Left ventricle myocardium inferior (tissue), 1 donor: ENCODE data around the gene MRPL37. TPM values are rescaled to one million over a fixed set of nuclear protein-coding genes. Genes with fewer than 3 reads are reported as not detected.

Experiments used
- DNase-seq: peaks from one replicate; pipeline ENCODE4 v3.0.0-alpha.2; 2020
- H3K27ac ChIP-seq: fragments of 200-600 bp; replicated peaks from 2 replicates; pipeline ENCODE4 v1.8.0; 2021
- H3K27me3 ChIP-seq: fragments of 200-600 bp; 2 replicates; pipeline ENCODE4 v1.8.0; 2021; ENCODE audit warnings: low read depth
- H3K36me3 ChIP-seq: fragments of 200-600 bp; 2 replicates; pipeline ENCODE4 v1.8.0; 2021
- H3K4me1 ChIP-seq: fragments of 200-600 bp; 2 replicates; pipeline ENCODE4 v1.8.0; 2021
- H3K4me3 ChIP-seq: fragments of 200-600 bp; 2 replicates; pipeline ENCODE4 v1.8.0; 2021; ENCODE audit warnings: mild to moderate bottlenecking, moderate library complexity
- H3K9me3 ChIP-seq: fragments of 200-600 bp; replicated peaks from 2 replicates; pipeline ENCODE4 v1.8.0; 2021
- intact Hi-C: fragments of 100-400 bp; cut with micrococcal nuclease; formaldehyde crosslinking; loops from one replicate; pipeline ENCODE4 v1.11.0; 2022
- total RNA-seq: library from RNA; stranded (reverse); fragmentation: NEBNext Ultra II Directional; extraction: Animal tissue kit (Norgen Biotek cat#: 25700); gene quantifications from one replicate; pipeline ENCODE4 v1.2.1, GENCODE V29; 2021
- TF ChIP-seq, protein P1 (sequence below): fragments of 200-600 bp; IDR thresholded peaks from 2 replicates; pipeline ENCODE4 v1.8.0; 2021; ENCODE audit warnings: antibody characterized with exemption, mild to moderate bottlenecking, borderline replicate concordance
- donor health status: DM: no; HTN: yes; CAD: no; lungs with severe emphysema.

The MRPL37 gene
- total RNA-seq, 1 donor from 2014 or later, result 78.3 TPM

DNA sequence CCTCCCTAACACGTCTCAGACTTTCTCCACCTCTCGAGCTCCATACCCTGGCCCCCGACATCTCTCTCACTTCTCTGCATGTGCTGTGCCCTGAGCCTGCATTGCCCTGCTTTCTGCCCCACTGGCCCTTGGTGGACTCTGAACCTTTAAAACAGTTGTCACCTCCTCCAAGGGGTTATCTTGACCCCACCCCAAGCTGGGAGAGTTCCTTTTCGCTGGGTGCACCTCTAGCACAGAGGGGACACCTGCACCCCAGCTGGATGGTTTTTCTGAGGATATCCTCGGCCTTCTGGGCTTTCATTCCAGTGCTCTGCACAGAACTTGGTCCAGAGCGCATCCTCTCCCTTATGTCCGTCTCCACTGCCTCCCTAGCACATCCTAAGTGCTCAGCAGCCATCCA, 43.0 kb upstream of the MRPL37 start:
- H3K36me3 ChIP-seq, result no peaks in the 10 kb centered on the region
- TF ChIP-seq, protein P1, sequence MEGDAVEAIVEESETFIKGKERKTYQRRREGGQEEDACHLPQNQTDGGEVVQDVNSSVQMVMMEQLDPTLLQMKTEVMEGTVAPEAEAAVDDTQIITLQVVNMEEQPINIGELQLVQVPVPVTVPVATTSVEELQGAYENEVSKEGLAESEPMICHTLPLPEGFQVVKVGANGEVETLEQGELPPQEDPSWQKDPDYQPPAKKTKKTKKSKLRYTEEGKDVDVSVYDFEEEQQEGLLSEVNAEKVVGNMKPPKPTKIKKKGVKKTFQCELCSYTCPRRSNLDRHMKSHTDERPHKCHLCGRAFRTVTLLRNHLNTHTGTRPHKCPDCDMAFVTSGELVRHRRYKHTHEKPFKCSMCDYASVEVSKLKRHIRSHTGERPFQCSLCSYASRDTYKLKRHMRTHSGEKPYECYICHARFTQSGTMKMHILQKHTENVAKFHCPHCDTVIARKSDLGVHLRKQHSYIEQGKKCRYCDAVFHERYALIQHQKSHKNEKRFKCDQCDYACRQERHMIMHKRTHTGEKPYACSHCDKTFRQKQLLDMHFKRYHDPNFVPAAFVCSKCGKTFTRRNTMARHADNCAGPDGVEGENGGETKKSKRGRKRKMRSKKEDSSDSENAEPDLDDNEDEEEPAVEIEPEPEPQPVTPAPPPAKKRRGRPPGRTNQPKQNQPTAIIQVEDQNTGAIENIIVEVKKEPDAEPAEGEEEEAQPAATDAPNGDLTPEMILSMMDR, result no peak
- peaks cover 16% of the 10 kb centered on the region for H3K4me1 ChIP-seq
- H3K27ac ChIP-seq, result no peak overlapping the region
- no peak for DNase-seq
- H3K9me3 ChIP-seq, result no peaks in the 10 kb centered on the region
- no peaks in the 10 kb centered on the region for H3K27me3 ChIP-seq
- H3K4me3 ChIP-seq, result no peak overlapping the region
- intact Hi-C loops, result no loop called here

DNA sequence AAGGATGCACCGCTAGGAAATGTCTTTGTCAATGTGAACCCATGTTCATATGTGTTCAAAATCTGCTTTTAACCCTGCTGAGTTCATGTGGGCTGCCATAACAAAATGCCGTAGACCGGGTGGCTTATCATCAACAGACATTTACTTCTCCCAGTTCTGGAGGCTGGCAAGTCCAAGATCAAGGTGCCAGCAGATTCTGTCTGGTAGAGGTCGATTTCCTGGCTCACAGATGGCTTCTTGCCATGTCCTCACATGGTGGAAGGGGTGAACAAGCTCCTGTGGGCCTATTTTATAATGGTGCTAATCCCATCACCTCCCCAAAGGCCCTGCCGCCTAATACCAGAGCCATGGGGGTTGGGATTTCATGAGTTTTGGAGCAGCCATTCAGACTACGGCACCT, 42.6 kb upstream of the MRPL37 start:
- no peak overlapping the region for H3K27ac ChIP-seq
- no peaks in the 10 kb centered on the region for H3K27me3 ChIP-seq
- peaks cover 16% of the 10 kb centered on the region for H3K4me1 ChIP-seq
- no peak overlapping the region for H3K4me3 ChIP-seq
- no peaks in the 10 kb centered on the region for H3K36me3 ChIP-seq
- intact Hi-C loops, result no loop called here
- TF ChIP-seq, protein P1, result no peak
- H3K9me3 ChIP-seq, result no peaks in the 10 kb centered on the region
- DNase-seq, result no peak

DNA sequence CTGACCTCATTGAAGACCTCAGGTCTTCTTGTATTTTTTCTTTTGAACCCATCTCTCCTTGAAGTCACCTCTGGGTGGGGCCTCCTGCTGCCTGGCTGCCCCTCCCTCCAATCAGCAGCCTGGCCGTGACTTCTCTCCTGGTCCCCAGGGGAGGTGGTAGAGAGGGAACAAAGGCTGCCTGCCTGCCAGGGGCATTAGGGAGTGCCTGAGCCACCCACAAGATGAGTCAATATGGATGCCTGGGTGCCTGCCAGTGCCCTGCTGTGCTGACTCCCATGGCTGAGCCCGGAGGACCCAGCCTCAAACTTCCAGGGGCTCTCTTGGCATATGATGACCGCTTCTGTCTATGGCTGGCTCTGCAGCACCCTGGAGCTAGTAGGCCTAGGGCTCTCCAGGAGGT, 41.9 kb upstream of the MRPL37 start:
- TF ChIP-seq, protein P1, result no peak
- Histone ChIP-seq H3K36me3 (no peaks in the 10 kb centered on the region), H3K4me3 (no peak overlapping the region), H3K27ac (no peak overlapping the region), H3K4me1 (peaks cover 16% of the 10 kb centered on the region), H3K9me3 (no peaks in the 10 kb centered on the region), H3K27me3 (no peaks in the 10 kb centered on the region)
- intact Hi-C loops, result no loop called here
- no peak for DNase-seq

DNA sequence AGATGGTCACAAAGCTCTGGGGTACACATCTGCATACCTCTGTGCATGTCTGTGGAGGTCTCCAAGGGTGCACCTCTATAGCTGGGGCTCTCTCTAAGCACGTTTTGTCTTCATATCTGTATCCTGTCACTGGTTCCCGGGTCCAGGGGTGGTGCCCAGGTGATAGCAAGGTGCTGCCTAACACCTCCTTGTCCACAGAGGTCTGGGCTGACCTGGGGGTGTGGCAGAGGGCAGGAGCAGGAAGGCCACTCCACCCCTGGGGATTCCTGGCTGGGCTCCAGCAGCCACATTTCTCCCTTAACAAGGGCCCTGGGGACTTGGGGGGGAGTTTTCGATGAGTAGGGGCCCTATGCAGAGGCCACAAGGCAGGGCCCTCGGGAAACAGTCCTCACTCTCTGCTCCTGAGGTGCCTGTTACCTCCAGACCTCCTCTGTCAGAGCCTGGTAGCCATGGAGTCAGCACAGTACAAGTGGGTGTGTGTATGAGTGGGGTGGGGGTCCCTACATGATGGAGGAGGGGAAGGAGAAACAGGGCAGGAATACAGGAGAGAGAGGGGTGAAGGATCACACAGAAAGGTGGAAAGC, 40.1 kb upstream of the MRPL37 start:
- TF ChIP-seq, protein P1, result no peak
- intact Hi-C loops, result no loop called here
- no peak for DNase-seq
- H3K9me3 ChIP-seq, result no peaks in the 10 kb centered on the region
- H3K27ac ChIP-seq, result no peak overlapping the region
- H3K27me3 ChIP-seq, result no peaks in the 10 kb centered on the region
- H3K36me3 ChIP-seq, result no peaks in the 10 kb centered on the region
- no peak overlapping the region for H3K4me3 ChIP-seq
- H3K4me1 ChIP-seq, result peaks cover 10% of the 10 kb centered on the region

DNA sequence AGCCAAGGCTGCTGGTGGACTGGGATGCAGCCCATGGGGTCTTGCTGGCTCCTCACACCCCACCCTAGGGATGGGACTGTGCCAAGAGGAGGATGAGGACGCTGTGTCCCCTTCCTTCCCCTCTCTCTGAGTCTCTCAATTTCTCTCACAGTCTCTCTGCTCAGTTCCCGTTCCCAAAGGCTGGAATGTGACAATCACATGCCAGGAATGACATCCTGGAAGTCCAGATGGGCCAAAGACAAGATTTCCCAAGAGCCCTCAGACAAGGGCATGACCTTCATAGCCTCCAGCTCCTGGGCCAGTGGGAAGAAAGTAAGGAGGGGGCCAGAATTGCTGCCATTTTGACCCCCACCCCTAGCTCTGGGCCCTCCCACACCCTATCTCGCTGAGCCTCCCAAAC, 39.6 kb upstream of the MRPL37 start:
- intact Hi-C loops, result no loop called here
- no peak overlapping the region for H3K4me3 ChIP-seq
- H3K27me3 ChIP-seq, result peaks cover 3% of the 10 kb centered on the region
- H3K36me3 ChIP-seq, result no peaks in the 10 kb centered on the region
- no peak for DNase-seq
- H3K4me1 ChIP-seq, result peaks cover 10% of the 10 kb centered on the region
- TF ChIP-seq, protein P1, result no peak
- no peak overlapping the region for H3K27ac ChIP-seq
- no peaks in the 10 kb centered on the region for H3K9me3 ChIP-seq
